ENCODE data around the gene RBL1. TPM values are rescaled to one million over a fixed set of nuclear protein-coding genes. Genes with fewer than 3 reads are reported as not detected.
"Not testable (repeated sequence)": the region's sequence is repeated elsewhere in the genome, so short reads cannot be mapped to it uniquely, and the experiment has no call there.

The RBL1 gene
- total RNA-seq, 1 donor from 2014 or later, result 50.0 TPM

DNA sequence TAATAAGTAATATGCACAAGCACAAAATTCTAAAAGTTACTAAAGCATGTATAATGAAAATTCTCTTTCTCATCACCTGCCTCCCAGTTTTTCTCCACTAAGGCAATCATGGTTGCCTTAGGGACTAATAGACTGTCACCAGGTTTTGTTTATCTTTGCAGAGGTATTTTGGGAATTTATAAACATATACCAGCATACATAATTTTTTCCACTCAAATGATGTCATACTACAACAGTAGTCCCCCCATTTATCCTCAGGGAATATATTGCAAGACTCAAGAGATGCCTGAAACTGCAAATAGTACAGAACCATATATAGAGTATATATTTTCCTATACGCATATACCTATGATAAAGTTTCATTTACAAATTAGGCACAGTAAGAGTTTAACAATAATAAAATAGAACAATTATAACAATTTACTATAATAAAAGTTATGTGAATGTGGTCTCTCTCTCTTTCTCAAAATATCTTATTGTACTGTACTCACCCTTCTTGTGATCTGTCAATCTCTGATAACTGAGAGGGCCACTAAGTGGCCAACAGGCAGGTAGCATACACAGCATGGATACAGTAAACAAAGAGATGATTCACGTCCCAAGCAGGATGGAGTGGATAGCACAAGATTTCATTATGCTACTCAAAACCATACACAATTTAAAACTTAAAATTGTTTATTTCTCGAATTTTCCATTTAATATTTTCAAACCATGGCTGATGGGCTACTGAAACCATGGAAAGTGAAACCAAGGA lies 19.7 kb downstream of the RBL1 start:
- intact Hi-C loops (cut with micrococcal nuclease), result no loop called here

DNA sequence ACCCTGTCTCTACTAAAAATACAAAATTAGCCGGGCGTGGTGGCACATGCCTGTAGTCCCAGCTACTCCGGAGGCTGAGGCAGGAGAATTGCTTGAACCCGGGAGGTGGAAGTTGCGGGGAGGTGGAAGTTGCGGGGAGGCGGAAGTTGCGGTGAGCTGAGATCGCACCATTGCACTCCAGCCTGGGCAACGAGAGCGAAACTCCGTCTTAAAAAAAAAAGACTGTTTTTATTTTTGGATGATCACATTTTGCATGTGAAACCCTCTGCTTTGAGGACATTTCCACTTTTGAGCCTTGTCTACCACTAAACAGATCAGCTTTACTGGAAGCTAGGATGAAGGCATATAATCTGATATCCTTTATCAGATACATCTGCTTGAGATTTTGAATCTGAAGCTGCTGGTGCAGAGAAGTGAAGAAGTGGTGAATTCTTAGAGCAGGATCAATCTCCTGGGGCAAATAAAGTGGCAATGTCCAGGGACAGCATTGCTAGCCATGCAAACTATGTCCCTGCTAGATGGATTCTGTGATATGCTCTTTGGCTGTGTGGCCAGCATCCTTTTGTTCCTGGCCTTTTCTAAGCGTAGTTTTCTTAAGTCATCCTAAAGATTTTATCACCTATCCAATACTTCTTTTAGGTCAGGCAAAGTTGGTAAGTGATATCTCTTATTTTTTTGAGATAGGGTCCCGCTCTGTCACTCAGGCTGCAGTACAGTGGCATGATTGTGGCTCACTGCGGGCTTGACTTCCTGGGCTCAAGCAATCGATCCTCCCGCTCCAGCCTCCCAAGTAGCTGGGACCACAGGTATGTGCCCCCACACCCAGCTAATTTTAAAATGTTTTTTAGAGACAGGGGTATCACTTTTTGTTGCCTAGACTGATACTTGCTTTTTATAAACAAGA lies 23.3 kb downstream of the RBL1 start:
- intact Hi-C loops (cut with micrococcal nuclease), result no loop called here

DNA sequence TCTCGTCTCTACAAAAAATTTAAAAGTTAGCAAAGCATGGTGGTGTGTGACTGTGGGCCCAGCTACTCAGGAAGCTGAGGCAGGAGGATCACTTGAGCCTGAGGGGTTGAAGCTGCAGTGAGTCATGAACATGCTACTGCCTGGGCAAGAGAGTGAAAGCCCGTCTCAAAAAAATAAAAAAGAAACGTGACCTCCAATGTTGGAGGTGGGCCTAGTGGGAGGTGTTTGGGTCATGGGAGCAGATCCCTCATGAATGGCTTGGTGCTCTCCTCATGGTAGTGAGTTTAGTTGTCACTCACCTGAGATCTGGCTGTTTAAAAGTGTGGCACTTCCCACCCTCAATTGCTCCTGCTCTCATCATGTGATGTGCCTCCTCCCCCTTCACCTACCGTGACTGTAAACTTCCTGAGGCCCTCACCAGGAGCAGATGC lies 24.3 kb downstream of the RBL1 start:
- intact Hi-C loops (cut with micrococcal nuclease), result loop anchor here (2.0 kb wide), 1 partner anchor 29 kb away; no protein-coding TSS in a partner anchor

DNA sequence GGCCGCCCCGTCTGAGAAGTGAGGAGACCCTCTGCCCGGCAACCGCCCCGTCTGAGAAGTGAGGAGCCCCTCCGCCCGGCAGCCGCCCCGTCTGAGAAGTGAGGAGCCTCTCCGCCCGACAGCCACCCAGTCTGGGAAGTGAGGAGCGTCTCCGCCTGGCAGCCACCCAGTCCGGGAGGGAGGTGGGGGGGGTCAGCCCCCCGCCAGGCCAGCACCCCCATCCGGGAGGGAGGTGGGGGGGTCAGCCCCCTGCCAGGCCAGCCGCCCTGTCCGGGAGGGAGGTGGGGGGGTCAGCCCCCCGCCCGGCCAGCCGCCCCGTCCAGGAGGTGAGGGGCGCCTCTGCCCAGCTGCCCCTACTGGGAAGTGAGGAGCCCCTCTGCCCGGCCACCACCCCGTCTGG lies 26.2 kb downstream of the RBL1 start:
- intact Hi-C loops (cut with micrococcal nuclease), result not testable (repeated sequence)

DNA sequence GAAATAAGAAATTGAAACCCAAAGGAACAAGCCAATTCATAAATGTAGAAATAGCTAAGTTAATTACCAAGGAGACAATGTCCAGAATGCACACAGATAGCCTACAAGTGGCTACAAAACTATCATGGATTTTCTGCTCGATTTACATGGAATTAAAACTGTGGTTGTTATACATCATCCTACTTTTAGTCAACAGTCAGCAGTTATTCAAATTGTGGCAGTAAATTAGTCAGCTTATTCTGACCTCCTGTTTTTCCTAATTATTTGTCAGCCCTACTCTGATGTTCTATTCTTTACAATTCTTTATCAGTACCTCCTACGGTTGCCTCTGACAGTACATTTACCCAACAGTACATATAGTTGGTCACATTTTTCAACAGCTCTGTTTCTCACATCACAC lies 29.6 kb downstream of the RBL1 start:
- intact Hi-C loops (cut with micrococcal nuclease), result no loop called here

DNA sequence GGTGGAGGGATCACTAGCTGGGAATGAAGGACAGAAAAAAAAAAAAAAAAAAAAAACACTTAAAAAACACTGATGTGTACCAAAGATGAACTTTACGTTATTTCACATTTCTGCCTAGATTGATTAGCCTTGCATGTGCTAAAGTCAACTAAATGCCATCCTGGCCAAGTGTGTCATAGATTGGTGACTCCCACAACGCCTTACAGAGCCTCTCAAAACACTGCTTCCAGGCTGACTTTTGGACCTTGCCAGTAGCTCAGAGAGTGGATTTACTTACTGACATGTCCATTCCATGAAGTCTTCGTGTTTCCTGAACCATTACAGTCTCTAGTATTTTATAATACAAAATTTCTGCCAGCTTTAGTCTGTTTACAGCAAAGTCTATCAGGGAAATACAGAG lies 40.5 kb downstream of the RBL1 start:
- intact Hi-C loops (cut with micrococcal nuclease), result no loop called here

DNA sequence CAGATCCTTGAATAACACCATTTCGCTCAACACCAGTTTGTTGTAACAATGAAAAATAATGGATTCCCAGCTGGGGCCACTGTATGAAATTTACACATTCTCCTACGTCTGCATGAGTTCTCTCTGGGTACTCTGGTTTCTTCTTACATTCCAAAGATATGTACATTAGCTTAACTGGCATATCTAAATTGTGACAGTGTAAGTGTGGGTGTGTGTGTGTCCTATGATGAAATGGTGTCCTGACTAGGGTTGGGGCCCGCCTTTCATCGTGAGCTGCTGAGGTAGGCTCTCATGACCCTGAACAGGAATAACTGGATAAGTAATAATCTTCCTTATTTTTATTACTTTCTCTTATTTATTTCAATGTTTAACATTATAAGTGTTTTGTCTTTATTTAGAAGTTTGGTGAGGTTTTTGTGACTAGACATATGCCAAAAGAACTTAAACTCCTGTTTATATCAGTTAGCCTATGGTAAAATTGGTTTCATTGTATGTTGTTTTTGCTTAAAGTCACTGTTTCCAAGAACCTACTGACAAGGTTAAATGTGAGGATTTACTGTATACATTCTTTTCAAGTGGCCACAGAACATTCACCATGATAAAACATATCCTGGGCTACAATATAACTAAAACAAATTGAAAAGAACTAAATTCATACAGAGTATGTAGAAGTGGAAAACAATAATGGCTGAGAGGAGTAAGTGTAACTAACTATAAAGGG lies 42.4 kb downstream of the RBL1 start:
- intact Hi-C loops (cut with micrococcal nuclease), result no loop called here

DNA sequence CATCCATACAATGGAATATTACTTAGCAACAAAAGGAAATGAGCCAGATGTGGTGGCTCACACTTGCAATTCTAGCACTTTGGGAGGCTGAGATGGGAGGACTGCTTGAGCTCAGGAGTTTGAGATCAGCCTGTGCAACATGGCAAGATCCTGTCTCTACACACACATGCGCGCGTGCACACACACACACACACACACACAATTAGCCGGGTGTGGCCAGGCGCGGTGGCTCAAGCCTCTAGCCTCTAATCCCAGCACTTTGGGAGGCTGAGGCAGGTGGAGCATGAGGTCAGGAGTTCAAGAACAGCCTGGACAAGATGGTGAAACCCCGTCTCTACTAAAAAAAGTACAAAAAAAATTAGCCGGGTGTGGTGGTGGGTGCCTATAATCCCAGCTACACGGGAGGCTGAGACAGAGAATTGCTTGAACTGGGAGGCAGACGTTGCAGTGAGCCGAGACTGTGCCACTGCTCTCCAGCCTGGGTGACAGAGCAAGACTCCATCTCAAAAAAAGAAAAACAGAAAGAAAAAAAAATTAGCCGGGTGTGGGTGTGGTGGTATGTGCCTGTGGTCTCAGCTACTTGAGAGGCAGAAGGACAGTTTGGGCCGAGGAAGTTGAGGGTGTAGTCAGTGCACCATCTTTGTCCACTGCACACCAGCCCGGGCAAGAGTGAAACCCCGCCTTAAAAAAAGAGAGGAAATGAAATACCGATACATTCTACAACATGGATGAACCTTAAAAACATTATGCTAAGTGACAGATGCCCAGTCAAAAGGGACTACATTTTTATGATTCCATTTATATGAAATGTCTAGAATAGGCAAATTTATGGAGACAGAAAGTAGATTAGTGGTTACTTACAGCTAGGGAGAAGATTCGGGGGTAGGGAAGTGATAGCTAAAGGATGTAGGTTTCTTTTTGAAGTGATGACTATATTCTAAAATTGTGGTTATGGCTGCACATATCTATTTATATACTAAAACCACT lies 52.5 kb downstream of the RBL1 start:
- intact Hi-C loops (cut with micrococcal nuclease), result loop anchor here (1.0 to 10.0 kb wide), 9 partner anchors 28 to 1088 kb away; partner anchors contain the start of genes BLCAP, RBL1 and SCAND1

DNA sequence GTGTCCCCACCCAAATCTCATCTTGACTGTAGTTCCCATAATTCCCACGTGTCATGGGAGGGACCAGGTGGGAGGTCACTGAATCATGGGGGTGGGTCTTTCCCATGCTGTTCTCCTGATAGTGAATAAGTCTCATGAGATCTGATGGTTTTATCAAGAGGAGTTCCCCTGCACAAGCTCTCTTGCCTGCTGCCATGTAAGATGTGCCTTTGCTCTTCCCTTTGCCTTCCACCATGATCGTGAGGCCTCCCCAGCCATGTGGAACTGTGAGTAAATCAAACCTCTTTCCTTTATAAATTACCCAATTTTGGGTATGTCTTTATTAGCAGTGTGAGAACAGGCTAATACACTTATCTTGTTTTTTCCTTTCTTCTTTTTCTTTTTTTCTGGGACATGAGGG lies 56.4 kb downstream of the RBL1 start:
- intact Hi-C loops (cut with micrococcal nuclease), result not testable (repeated sequence)

DNA sequence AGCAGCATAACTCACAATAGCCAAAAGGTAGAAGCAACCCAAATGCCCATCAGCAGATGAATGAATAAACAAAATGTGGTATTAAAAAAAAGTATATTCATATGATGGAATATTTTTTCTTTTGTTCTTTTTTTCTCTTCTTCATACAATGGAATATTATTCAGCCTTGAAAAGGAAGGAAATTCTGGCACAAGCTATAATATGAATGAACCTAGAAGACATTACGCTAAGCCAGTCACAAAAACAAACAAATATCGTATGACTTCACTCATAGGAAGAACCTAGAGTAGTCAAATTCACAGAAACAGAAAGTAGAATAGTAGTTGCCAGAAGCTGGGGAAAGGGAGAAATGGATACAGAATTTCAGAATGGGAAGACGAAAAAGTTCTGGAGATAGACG lies 63.7 kb downstream of the RBL1 start:
- intact Hi-C loops (cut with micrococcal nuclease), result no loop called here

DNA sequence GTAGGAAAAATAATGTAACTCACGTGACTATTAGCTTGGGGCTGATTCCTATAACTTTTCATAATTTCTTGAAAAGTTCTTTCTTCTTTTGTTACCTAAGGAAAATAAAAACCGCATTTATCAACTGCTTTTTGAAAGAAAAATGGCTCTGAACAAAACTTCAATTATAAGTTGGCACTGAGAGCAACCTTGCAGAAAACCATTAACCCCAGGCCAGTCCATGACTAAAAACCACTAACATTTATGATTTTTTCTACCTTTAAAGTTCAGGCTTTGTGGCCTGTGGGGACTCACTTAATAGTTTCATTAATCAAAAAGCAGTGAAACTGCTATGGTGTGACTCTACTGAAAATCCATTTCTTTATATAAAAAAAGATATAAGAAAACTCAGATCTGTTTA lies 75.2 kb downstream of the RBL1 start:
- intact Hi-C loops (cut with micrococcal nuclease), result no loop called here

DNA sequence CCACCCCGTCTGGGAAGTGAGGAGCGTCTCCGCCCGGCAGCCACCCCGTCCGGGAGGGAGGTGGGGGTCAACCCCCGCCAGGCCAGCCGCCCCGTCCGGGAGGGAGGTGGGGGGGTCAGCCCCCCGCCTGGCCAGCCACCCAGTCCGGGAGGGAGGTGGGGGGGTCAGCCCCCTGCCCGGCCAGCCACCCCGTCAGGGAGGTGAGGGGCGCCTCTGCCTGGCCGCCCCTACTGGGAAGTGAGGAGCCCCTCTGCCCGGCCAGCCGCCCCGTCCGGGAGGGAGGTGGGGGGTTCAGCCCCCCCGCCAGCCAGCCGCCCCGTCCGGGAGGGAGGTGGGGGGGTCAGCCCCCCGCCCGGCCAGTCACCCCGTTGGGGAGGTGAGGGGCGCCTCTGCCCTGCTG lies 83.2 kb downstream of the RBL1 start:
- intact Hi-C loops (cut with micrococcal nuclease), result not testable (repeated sequence)

DNA sequence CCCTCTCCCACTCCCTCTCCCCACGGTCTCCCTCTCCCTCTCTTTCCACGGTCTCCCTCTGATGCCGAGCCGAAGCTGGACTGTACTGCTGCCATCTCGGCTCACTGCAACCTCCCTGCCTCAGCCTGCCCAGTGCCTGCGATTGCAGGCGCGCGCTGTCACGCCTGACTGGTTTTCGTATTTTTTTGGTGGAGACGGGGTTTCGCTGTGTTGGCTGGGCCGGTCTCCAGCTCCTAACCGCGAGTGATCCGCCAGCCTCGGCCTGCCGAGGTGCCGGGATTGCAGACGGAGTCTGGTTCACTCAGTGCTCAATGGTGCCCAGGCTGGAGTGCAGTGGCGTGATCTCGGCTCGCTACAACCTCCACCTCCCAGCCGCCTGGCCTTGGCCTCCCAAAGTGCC lies 83.9 kb downstream of the RBL1 start:
- intact Hi-C loops (cut with micrococcal nuclease), result not testable (repeated sequence)

DNA sequence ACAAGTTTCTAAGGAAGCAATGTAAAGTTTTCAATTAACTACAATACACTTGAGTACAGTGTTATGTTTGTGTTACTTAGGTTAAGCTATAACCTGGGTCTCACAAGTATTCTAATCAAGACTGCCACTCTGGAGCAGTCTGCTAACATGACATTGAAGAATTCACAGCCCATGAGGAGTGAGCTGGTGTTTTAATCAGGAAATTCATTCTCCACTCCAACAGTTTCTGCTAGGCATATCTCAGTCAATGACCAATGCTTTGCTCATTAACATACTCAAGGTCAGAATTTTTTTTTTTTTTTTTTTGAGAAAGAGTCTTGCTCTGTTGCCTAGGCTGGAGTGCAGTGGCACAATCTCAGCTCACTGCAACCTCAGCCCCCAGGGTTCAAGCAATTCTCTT lies 84.7 kb downstream of the RBL1 start:
- intact Hi-C loops (cut with micrococcal nuclease), result no loop called here

DNA sequence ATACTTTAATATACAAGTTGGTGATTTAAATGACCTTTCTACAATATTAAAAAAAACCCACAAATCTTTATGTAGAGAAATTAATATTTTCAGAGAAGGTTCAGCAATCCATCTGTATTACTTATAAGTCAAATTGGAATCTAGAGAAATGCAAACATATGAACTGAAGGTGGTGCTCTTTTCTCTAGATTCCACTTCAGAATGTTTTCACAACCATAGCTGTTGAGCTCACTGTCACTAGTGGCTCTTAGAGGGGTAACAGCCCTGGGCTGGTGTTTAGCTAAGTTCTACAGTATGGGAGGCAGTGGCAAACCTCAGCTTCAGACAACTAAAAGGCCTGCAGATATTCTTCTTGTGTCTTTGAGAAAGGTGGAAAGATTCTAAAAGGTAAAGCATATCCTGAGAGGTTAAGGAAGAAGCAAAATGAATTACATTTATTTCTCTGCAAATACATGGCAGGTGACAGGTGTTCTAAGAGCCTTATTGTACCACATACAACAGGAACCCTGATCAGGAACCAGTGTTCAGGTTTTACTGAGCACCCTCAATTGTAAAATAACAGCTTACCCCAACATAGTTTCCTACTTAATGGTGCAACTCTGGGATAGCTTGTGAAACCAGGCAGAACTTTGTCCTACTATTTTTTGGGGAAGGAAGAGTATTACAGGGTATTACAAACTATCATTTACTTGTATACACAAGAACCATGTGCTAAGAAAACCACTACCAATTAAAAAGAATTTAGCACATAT lies 87.7 kb downstream of the RBL1 start:
- intact Hi-C loops (cut with micrococcal nuclease), result loop anchor here (1.0 to 5.0 kb wide), 5 partner anchors 35 to 184 kb away; partner anchors contain the start of gene RBL1

DNA sequence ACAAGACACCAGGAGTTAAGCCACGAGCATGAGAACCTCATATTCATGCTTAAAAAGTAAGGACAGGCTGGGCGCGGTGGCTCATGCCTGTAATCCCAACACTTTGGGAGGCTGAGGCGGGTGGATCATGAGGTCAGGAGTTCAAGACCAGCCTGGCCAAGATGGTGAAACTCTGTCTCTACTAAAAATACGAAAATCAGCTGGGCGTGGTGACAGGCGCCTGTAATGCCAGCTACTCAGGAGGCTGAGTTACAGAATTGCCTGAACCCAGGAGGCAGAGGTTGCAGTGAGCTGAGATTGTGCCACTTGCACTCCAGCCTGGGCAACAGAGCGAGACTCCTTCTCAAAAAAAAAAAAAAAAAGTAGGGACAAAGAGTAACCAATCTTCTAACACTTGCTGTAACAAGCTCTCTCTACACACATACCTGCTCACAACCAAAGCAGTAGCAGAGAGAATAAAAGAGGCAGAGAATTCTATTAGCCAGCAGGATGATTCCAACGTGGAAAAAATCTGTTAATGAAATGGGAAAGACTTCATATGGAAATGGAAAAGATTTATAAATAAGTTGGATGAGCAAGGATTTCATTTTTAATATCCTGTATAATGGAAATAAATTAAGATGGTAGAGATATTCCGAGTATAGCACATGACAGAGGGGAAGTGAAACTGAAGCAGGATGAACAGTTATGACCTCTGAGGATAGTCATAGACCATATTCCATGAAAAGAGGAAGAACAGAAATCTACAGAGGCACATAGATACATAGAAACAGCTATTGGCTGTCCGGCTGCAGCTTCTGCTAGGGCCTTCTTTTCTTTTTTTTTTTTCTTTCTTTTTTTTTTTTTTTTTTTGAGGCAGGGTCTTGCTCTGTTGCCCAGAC lies 90.5 kb downstream of the RBL1 start:
- intact Hi-C loops (cut with micrococcal nuclease), result loop anchor here (5.0 kb wide), 1 partner anchor 38 kb away; no protein-coding TSS in a partner anchor

DNA sequence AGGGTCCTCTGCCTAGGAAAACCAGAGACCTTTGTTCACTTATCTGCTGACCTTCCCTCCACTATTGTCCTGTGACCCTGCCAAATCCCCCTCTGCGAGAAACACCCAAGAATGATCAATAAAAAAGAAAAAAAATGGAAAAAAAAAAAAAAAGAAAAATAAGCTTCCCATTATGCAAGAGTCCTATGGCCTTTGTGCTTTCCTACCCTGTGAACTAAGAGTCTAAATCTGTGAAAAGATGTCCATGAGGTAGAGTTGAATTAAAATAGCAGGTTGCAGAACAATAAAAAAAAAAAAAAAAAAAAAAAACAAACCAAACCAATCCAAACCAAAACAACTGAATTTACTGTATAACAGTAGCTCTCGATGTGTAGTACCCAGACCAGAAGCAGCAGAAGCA lies 94.2 kb downstream of the RBL1 start:
- intact Hi-C loops (cut with micrococcal nuclease), result not testable (repeated sequence)

DNA sequence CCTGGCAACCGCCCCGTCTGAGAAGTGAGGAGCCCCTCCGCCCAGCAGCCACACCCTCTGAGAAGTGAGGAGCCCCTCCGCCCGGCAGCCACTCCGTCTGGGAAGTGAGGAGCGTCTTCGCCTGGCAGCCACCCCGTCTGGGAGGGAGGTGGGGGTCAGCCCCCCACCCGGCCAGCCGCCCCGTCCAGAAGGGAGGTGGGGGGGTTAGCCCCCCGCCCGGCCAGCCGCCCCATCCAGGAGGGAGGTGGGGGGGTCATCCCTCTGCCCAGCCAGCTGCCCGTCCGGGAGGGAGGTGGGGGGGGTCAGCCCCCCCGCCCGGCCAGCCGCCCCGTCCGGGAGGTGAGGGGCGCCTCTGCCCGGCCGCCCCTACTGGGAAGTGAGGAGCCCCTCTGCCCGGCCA lies 95.6 kb downstream of the RBL1 start:
- intact Hi-C loops (cut with micrococcal nuclease), result not testable (repeated sequence)

DNA sequence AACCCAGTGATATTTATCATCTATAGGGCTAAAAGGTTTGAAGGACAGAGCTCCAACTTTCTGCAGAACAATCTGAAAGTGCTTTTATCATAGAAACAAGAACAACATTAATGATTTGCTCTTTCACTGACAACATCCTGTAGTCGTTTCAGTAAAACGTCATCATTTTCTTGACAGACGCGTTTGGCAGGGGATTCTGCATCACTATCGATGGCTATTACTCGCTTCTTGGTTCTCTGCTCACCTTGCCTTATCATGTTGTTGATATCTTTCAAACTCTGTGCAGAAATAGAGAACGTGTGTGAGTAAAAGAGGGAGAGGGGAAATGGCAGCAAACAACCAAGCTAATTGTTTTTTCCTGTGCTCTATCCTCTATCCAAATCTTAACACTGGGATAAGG lies 97.1 kb downstream of the RBL1 start:
- intact Hi-C loops (cut with micrococcal nuclease), result no loop called here

Measured in T-helper 1 cell treated with Interleukin-12 subunit alpha and Interleukin-12 subunit beta and Interleukin-4 antibody, amounts not matched to agents 30 ng/mL and 1 ng/mL, for 36 hours (primary cell).